Keratinocyte (primary cell): ENCODE measurements around the gene FOXD3. TPM values are rescaled to one million over a fixed set of nuclear protein-coding genes. Genes with fewer than 3 reads are reported as not detected.

Experiments used
- DNase-seq: peaks from one replicate; pipeline ENCODE4 v3.0.0-alpha.2; 2011; ENCODE audit warnings: low read depth, missing footprints, low spot score
- FAIRE-seq: peaks from 2 replicates; lab custom pipeline; 2011; peaks lifted over from hg19 to GRCh38; lab: Jason Lieb, UNC
- H2AFZ ChIP-seq: 2 replicates; pipeline ENCODE4 v1.6.0; 2012; ENCODE audit warnings: low read length, control low read depth, inconsistent platforms; ENCODE audit not compliant: control insufficient read depth
- H3K27ac ChIP-seq: 2 replicates; pipeline ENCODE4 v1.5.1; 2011; ENCODE audit warnings: low read length; ENCODE audit not compliant: control insufficient read depth, insufficient read depth
- H3K27me3 ChIP-seq: 3 replicates; pipeline ENCODE4 v1.6.0; 2011; ENCODE audit warnings: low read length; ENCODE audit not compliant: control insufficient read depth, insufficient read depth; ENCODE audit errors: extremely low read depth
- H3K36me3 ChIP-seq, 2 experiments: 2 replicates in 1 of 2; 3 replicates in 1 of 2; pipeline ENCODE4 v1.5.1; 2011; ENCODE audit warnings: low read length in 2 of 2, mild to moderate bottlenecking in 1 of 2; ENCODE audit not compliant: control insufficient read depth in 2 of 2, insufficient read depth in 2 of 2; ENCODE audit errors: extremely low read depth in 1 of 2
- H3K4me1 ChIP-seq: 3 replicates; pipeline ENCODE4 v1.5.1; 2011; ENCODE audit warnings: low read length; ENCODE audit not compliant: control insufficient read depth, insufficient read depth; ENCODE audit errors: extremely low read depth
- H3K4me2 ChIP-seq: 3 replicates; pipeline ENCODE4 v1.6.0; 2011; ENCODE audit warnings: low read depth, low read length; ENCODE audit not compliant: control insufficient read depth, insufficient read depth; ENCODE audit errors: extremely low read depth
- H3K4me3 ChIP-seq, 3 experiments: fragments of 200-600 bp in 1 of 3; sonication (generic) in 1 of 3; 2 replicates in 2 of 3; 3 replicates in 1 of 3; pipeline ENCODE4 v1.5.1; 2011 to 2016; ENCODE audit warnings: low read length in 3 of 3, mild to moderate bottlenecking in 3 of 3, control low read depth in 2 of 3, inconsistent platforms in 1 of 3, low read depth in 1 of 3, mixed read lengths in 1 of 3, mixed run types in 1 of 3, moderate library complexity in 1 of 3; ENCODE audit not compliant: control insufficient read depth in 2 of 3, insufficient read depth in 2 of 3; ENCODE audit errors: extremely low read depth in 1 of 3
- H3K79me2 ChIP-seq: 2 replicates; pipeline ENCODE4 v1.6.0; 2012; ENCODE audit warnings: low read length; ENCODE audit not compliant: control insufficient read depth, insufficient read depth
- H3K9ac ChIP-seq: 3 replicates; pipeline ENCODE4 v1.6.0; 2011; ENCODE audit warnings: low read length; ENCODE audit not compliant: control insufficient read depth, insufficient read depth; ENCODE audit errors: extremely low read depth
- H3K9me1 ChIP-seq: 3 replicates; pipeline ENCODE4 v1.6.0; 2011; ENCODE audit warnings: low read length; ENCODE audit not compliant: control insufficient read depth, insufficient read depth; ENCODE audit errors: extremely low read depth
- H3K9me3 ChIP-seq: 2 replicates; pipeline ENCODE4 v1.5.1; 2012; ENCODE audit warnings: low read depth, low read length; ENCODE audit not compliant: control insufficient read depth
- H4K20me1 ChIP-seq: 3 replicates; pipeline ENCODE4 v1.6.0; 2011; ENCODE audit warnings: low read length; ENCODE audit not compliant: control insufficient read depth, insufficient read depth; ENCODE audit errors: extremely low read depth
- EZH2 ChIP-seq: IDR thresholded peaks from one replicate; pipeline ENCODE4 v1.6.1; 2012; ENCODE audit warnings: inconsistent platforms, mild to moderate bottlenecking, low read length, moderate library complexity
- dilution Hi-C: fragments of 300-500 bp; cut with MboI; formaldehyde crosslinking; loops from one replicate; pipeline ENCODE4 v1.7.0; 2020; ENCODE audit warnings: low sequenced_read_pairs; ENCODE audit not compliant: extremely low pct_ligation_motif_present
- polyA plus RNA-seq, 5 experiments: library from polyadenylated mRNA; depleted of rRNA in 3 of 5; stranded (reverse) in 3 of 5; stranded (forward) in 1 of 5; unstranded in 1 of 5; fragments of >200 nt; gene quantifications; 1 replicate in 1 of 5; 2 replicates in 3 of 5; 3 replicates in 1 of 5; pipeline versions ENCODE4 v1.2.1 to v1.2.3, GENCODE V29; 2011 to 2012; ENCODE audit warnings: missing spikeins in 2 of 5, low read depth in 1 of 5, low replicate concordance in 1 of 5
- TF ChIP-seq, protein P1 (sequence below), 3 experiments: IDR thresholded peaks in 1 of 3; conservative IDR thresholded peaks in 1 of 3; optimal IDR thresholded peaks in 1 of 3; 2 replicates in 2 of 3; 3 replicates in 1 of 3; pipeline versions ENCODE3 to v1.5.1; 2011; ENCODE audit warnings: low read length in 3 of 3, mild to moderate bottlenecking in 3 of 3, moderate library complexity in 2 of 3, control low read depth in 1 of 3, inconsistent platforms in 1 of 3; ENCODE audit not compliant: insufficient read depth in 2 of 3; ENCODE audit errors: extremely low read depth in 1 of 3

Gene FOXD3
- polyA plus RNA-seq, 1 donor (not counting 4 experiments of a cell fraction or from before 2014, with no cell fraction given): not detected

DNA sequence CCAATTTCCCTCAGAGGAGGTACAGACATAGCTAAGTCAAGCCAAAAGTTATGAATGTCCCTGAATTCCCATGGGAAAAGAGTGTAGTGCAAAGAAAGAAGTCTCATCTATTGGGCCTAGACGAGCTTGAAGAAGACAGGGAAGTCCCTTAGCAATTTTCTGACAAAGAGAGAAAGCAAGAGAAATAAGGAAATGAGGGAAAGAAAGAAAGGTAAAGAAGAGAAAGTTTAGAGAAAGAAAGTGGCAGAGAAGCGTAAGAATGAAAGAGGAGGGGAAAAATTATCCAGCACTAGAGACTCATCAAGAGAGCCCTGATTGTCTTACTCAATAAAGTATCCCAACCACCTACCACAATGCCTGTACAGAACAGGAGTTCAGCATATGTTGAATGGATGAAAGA lies 40.6 kb upstream of the FOXD3 start:
- no peaks in the 10 kb centered on the region for H4K20me1 ChIP-seq
- no peaks in the 10 kb centered on the region for H3K27me3 ChIP-seq
- DNase-seq (no peak), FAIRE-seq (no peak)
- no peaks in the 10 kb centered on the region for H3K36me3 ChIP-seq
- no peak overlapping the region for H3K27ac ChIP-seq
- no peak overlapping the region for H2AFZ ChIP-seq
- no peaks in the 10 kb centered on the region for H3K9me1 ChIP-seq
- no peaks in the 10 kb centered on the region for H3K79me2 ChIP-seq
- dilution Hi-C loops: no loop called here
- no peaks in the 10 kb centered on the region for H3K4me1 ChIP-seq
- H3K9me3 ChIP-seq: no peaks in the 10 kb centered on the region
- H3K4me3 ChIP-seq: no peak overlapping the region
- H3K4me2 ChIP-seq: no peak overlapping the region
- no peak overlapping the region for H3K9ac ChIP-seq
- TF ChIP-seq, protein P1, sequence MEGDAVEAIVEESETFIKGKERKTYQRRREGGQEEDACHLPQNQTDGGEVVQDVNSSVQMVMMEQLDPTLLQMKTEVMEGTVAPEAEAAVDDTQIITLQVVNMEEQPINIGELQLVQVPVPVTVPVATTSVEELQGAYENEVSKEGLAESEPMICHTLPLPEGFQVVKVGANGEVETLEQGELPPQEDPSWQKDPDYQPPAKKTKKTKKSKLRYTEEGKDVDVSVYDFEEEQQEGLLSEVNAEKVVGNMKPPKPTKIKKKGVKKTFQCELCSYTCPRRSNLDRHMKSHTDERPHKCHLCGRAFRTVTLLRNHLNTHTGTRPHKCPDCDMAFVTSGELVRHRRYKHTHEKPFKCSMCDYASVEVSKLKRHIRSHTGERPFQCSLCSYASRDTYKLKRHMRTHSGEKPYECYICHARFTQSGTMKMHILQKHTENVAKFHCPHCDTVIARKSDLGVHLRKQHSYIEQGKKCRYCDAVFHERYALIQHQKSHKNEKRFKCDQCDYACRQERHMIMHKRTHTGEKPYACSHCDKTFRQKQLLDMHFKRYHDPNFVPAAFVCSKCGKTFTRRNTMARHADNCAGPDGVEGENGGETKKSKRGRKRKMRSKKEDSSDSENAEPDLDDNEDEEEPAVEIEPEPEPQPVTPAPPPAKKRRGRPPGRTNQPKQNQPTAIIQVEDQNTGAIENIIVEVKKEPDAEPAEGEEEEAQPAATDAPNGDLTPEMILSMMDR (optimal IDR thresholded peaks at IDR 0.05 in 1 of 3, IDR thresholded peaks at IDR 0.05 in 1 of 3, conservative IDR thresholded peaks at IDR 0.05 in 1 of 3; ENCODE audit: extremely low read depth in 1 of 3, insufficient read depth in 2 of 3, low read length in 3 of 3): no peak
- TF ChIP-seq EZH2: no peak

DNA sequence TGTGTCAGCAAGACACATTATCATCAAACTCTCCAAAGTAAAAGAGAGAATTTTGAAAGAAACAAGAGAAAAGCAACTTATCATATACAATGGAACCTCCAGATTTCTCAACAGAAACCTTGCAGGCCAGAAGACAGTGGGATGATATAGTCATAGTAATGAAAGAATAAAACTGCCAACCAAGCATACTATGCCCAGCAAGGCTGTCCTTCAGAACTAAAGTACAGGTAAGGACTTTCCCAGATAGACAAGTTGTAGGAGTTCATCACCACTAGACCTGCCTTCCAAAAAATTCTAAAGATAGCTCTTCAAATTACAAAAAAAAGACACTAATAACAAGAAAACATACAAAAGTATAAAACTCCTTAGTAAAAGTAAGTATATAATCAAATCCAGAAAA lies 33.2 kb upstream of the FOXD3 start:
- no peak for FAIRE-seq

More for the DNA sequence above, 33.2 kb upstream of the FOXD3 start:
- no peaks in the 10 kb centered on the region for H3K27me3 ChIP-seq
- H2AFZ ChIP-seq: no peak overlapping the region
- no peak overlapping the region for H3K9ac ChIP-seq
- H3K27ac ChIP-seq: no peak overlapping the region
- TF ChIP-seq, protein P1 (optimal IDR thresholded peaks at IDR 0.05 in 1 of 3, IDR thresholded peaks at IDR 0.05 in 1 of 3, conservative IDR thresholded peaks at IDR 0.05 in 1 of 3; ENCODE audit: extremely low read depth in 1 of 3, insufficient read depth in 2 of 3, low read length in 3 of 3): no peak
- TF ChIP-seq EZH2: no peak
- no peak for DNase-seq
- no peaks in the 10 kb centered on the region for H3K79me2 ChIP-seq
- no peaks in the 10 kb centered on the region for H3K9me1 ChIP-seq
- H4K20me1 ChIP-seq: no peaks in the 10 kb centered on the region
- dilution Hi-C loops: no loop called here
- H3K4me2 ChIP-seq: no peak overlapping the region
- no peaks in the 10 kb centered on the region for H3K4me1 ChIP-seq
- H3K36me3 ChIP-seq: no peaks in the 10 kb centered on the region
- H3K9me3 ChIP-seq: no peaks in the 10 kb centered on the region
- H3K4me3 ChIP-seq: no peak overlapping the region
